Stimulated activated CD4-positive, alpha-beta T cell treated with anti-CD3 and anti-CD28 coated beads, Interleukin-1b, Interleukin-23, amount 100 ng/mL, for 48 hours (primary cell): Measurements from ENCODE around the gene IKZF1.

Experiments
- DNase-seq: peaks from one replicate; pipeline ENCODE4 v3.0.0-alpha.2; 2020

The IKZF1 gene

GRCh38 chr7:50382455-50382854 lies 77.9 kb downstream of the IKZF1 start:
- no peak for DNase-seq

GRCh38 chr7:50387351-50387750 lies 82.8 kb downstream of the IKZF1 start:
- DNase-seq: no peak

- DNase-seq: peak; percentile 48
Observed at GRCh38 chr7:50389961-50390360, 85.4 kb downstream of the IKZF1 start.

- DNase-seq: no peak
Observed at GRCh38 chr7:50391386-50391785, 86.9 kb downstream of the IKZF1 start.

GRCh38 chr7:50393076-50393475 lies 88.6 kb downstream of the IKZF1 start:
- peak; percentile 71 for DNase-seq

GRCh38 chr7:50393547-50394252 lies 89.2 kb downstream of the IKZF1 start:
- DNase-seq: peak; percentile 62

- DNase-seq: no peak
Observed at GRCh38 chr7:50394315-50394714, 89.8 kb downstream of the IKZF1 start.

- DNase-seq: no peak
Observed at GRCh38 chr7:50396856-50397255, 92.3 kb downstream of the IKZF1 start.

- no peak for DNase-seq
Observed at GRCh38 chr7:50397320-50397970, 92.9 kb downstream of the IKZF1 start.

- no peak for DNase-seq
Observed at GRCh38 chr7:50397971-50398324, 93.4 kb downstream of the IKZF1 start.

- DNase-seq: no peak
Observed at GRCh38 chr7:50399206-50399605, 94.7 kb downstream of the IKZF1 start.

- DNase-seq: no peak
Observed at GRCh38 chr7:50399635-50400034, 95.1 kb downstream of the IKZF1 start.

- no peak for DNase-seq
Observed at GRCh38 chr7:50400114-50400513, 95.6 kb downstream of the IKZF1 start.

- no peak for DNase-seq
Observed at GRCh38 chr7:50404392-50404791, 99.9 kb downstream of the IKZF1 start.

- no peak for DNase-seq
Observed at GRCh38 chr7:50405221-50405620, 100.7 kb downstream of the IKZF1 start.

GRCh38 chr7:50406935-50407334 lies 102.4 kb downstream of the IKZF1 start:
- DNase-seq: no peak

GRCh38 chr7:50409856-50410745 lies 105.6 kb downstream of the IKZF1 start:
- DNase-seq: no peak

- DNase-seq: no peak
Observed at GRCh38 chr7:50411332-50411731, 106.8 kb downstream of the IKZF1 start.

- no peak for DNase-seq
Observed at GRCh38 chr7:50412973-50413372, 108.5 kb downstream of the IKZF1 start.

GRCh38 chr7:50413561-50413960 lies 109.0 kb downstream of the IKZF1 start:
- no peak for DNase-seq

- no peak for DNase-seq
Observed at GRCh38 chr7:50415844-50416364, 111.4 kb downstream of the IKZF1 start.

GRCh38 chr7:50416527-50417182 lies 112.1 kb downstream of the IKZF1 start:
- DNase-seq: no peak

- DNase-seq: peak; percentile 76
Observed at GRCh38 chr7:50418086-50418515, 113.6 kb downstream of the IKZF1 start.
